K562 (cell line): Measurements from ENCODE around the gene CFP. TPM values are rescaled to one million over a fixed set of nuclear protein-coding genes. Genes with fewer than 3 reads are reported as not detected.

Experiments used
- BHLHE40 ChIP-seq: IDR thresholded peaks from 2 replicates; pipeline ENCODE4 v1.6.1; 2011; ENCODE audit warnings: low read length, improper control_type of control experiment
- CCNT2 ChIP-seq: IDR thresholded peaks from 2 replicates; pipeline ENCODE4 v1.6.1; 2011; ENCODE audit warnings: borderline replicate concordance, low read depth, mild to moderate bottlenecking, moderate library complexity, mixed read lengths, low read length; ENCODE audit not compliant: insufficient read length; ENCODE audit errors: extremely low read depth
- DACH1 ChIP-seq: fragments of 450-650 bp; IDR thresholded peaks from 2 replicates; pipeline ENCODE4 v1.6.1; 2018; ENCODE audit not compliant: partially characterized antibody
- FOXK2 ChIP-seq, 2 experiments: fragments of 450-650 bp; IDR thresholded peaks in 1 of 2; conservative IDR thresholded peaks in 1 of 2; 2 replicates each; pipeline ENCODE4 v1.6.1; 2016; ENCODE audit warnings: low read depth in 2 of 2, mild to moderate bottlenecking in 1 of 2
- HNRNPK ChIP-seq: fragments of 200-400 bp; formaldehyde crosslinking; IDR thresholded peaks from one replicate; pipeline ENCODE4 v1.6.1; 2018; ENCODE audit warnings: mild to moderate bottlenecking, low read depth, low read length; ENCODE audit not compliant: poor library complexity, severe bottlenecking
- JUND ChIP-seq, 2 experiments: IDR thresholded peaks; 2 replicates in 1 of 2; 3 replicates in 1 of 2; pipeline ENCODE4 v1.6.1; 2011; ENCODE audit warnings: borderline replicate concordance in 2 of 2, low read depth in 2 of 2, low read length in 2 of 2, improper control_type of control experiment in 1 of 2, missing biosample characterization in 1 of 2, missing genetic modification characterization in 1 of 2, missing genetic modification reagents in 1 of 2
- PHF20 ChIP-seq: fragments of 450-650 bp; IDR thresholded peaks from 2 replicates; pipeline ENCODE4 v1.6.1; 2018; ENCODE audit not compliant: partially characterized antibody
- POLR2H ChIP-seq: IDR thresholded peaks from 2 replicates; pipeline ENCODE4 v1.6.1; 2016; ENCODE audit warnings: missing genetic modification characterization, low read depth, mild to moderate bottlenecking, control low read depth, missing compliant biosample characterization, moderate library complexity
- RBBP5 ChIP-seq: fragments of 200-600 bp; sonication (generic); IDR thresholded peaks from 2 replicates; pipeline ENCODE4 v1.6.1; 2012; ENCODE audit warnings: borderline replicate concordance, mild to moderate bottlenecking, low read length, control low read depth, inconsistent platforms; ENCODE audit not compliant: insufficient read depth, poor library complexity, severe bottlenecking
- SIN3A ChIP-seq, 2 experiments: fragments of 150-350 bp in 1 of 2; IDR thresholded peaks; 2 replicates each; pipeline ENCODE4 v1.6.1; 2011 to 2016; ENCODE audit warnings: borderline replicate concordance in 2 of 2, low read depth in 2 of 2, low read length in 2 of 2, mild to moderate bottlenecking in 2 of 2, moderate library complexity in 2 of 2; ENCODE audit not compliant: control insufficient read depth in 1 of 2
- SIN3B ChIP-seq: fragments of 450-650 bp; IDR thresholded peaks from 2 replicates; pipeline ENCODE4 v1.6.1; 2017; ENCODE audit warnings: low read depth, mild to moderate bottlenecking, moderate library complexity
- TCF3 ChIP-seq: sonication (generic); formaldehyde crosslinking; IDR thresholded peaks from 2 replicates; pipeline ENCODE4 v1.4.0; 2020; ENCODE audit warnings: mild to moderate bottlenecking, missing genetic modification reagents
- TEAD4 ChIP-seq, 2 experiments: sonication (generic) in 1 of 2; formaldehyde crosslinking in 1 of 2; IDR thresholded peaks; 2 replicates each; pipeline versions ENCODE4 v1.6.1 to v1.8.0; 2012 to 2022; ENCODE audit warnings: borderline replicate concordance in 1 of 2, inconsistent platforms in 1 of 2, low read length in 1 of 2, mild to moderate bottlenecking in 1 of 2, missing genetic modification reagents in 1 of 2
- TGIF2 ChIP-seq: sonication (generic); formaldehyde crosslinking; IDR thresholded peaks from 2 replicates; pipeline ENCODE4 v1.8.1; 2022; ENCODE audit warnings: mild to moderate bottlenecking, missing genetic modification reagents, moderate library complexity
- polyA plus RNA-seq, 8 experiments: library from polyadenylated mRNA; depleted of rRNA in 4 of 8; stranded (reverse) in 5 of 8; unstranded in 3 of 8; fragments of >200 nt; fragmentation: Nextera tagmentation in 2 of 8; fragmentation: Illumina TruSeq in 1 of 8; extraction: Ambion mirVana in 2 of 8; extraction: Trizol in 1 of 8; gene quantifications; 2 replicates each; pipeline versions ENCODE4 v1.2.1 to v1.2.3, GENCODE V29; 2011 to 2014; ENCODE audit warnings: inconsistent platforms in 1 of 8, missing spikeins in 1 of 8
- total RNA-seq, 7 experiments: library from RNA; depleted of rRNA in 6 of 7; stranded (reverse); fragments of >200 nt in 6 of 7; fragmentation: Illumina TruSeq in 2 of 7; extraction: Trizol in 2 of 7; gene quantifications; 2 replicates each; pipeline versions ENCODE4 v1.2.1 to v1.2.3, GENCODE V29; 2011 to 2021; ENCODE audit warnings: low replicate concordance in 1 of 7
- TF ChIP-seq, protein P1 (sequence below): sonication (generic); formaldehyde crosslinking; IDR thresholded peaks from 2 replicates; pipeline ENCODE4 v1.8.0; 2022; ENCODE audit warnings: missing genetic modification reagents, mild to moderate bottlenecking, moderate library complexity, borderline replicate concordance
- TF ChIP-seq, protein P2 (sequence below), 3 experiments: fragments of 200-800 bp in 1 of 3; fragments of 250-450 bp in 1 of 3; fragments of 450-650 bp in 1 of 3; sonication (Bioruptor Pico) in 1 of 3; sonication (Bioruptor generic) in 1 of 3; formaldehyde crosslinking in 1 of 3; IDR thresholded peaks; 2 replicates each; pipeline versions ENCODE4 v1.6.1 to v1.8.0; 2016 to 2022; ENCODE audit warnings: mild to moderate bottlenecking in 2 of 3, missing genetic modification characterization in 2 of 3, missing compliant biosample characterization in 1 of 3, moderate library complexity in 1 of 3
- TF ChIP-seq, protein P3 (sequence below): sonication (generic); formaldehyde crosslinking; IDR thresholded peaks from 2 replicates; pipeline ENCODE4 v1.8.1; 2023; ENCODE audit warnings: mild to moderate bottlenecking, missing genetic modification reagents

Gene CFP
- total and polyA plus RNA-seq, 9 of the 15 experiments (the other 6 are each of a cell fraction or from before 2014, with no cell fraction given): 0.18 to 2.0 (median 0.55) TPM

DNA sequence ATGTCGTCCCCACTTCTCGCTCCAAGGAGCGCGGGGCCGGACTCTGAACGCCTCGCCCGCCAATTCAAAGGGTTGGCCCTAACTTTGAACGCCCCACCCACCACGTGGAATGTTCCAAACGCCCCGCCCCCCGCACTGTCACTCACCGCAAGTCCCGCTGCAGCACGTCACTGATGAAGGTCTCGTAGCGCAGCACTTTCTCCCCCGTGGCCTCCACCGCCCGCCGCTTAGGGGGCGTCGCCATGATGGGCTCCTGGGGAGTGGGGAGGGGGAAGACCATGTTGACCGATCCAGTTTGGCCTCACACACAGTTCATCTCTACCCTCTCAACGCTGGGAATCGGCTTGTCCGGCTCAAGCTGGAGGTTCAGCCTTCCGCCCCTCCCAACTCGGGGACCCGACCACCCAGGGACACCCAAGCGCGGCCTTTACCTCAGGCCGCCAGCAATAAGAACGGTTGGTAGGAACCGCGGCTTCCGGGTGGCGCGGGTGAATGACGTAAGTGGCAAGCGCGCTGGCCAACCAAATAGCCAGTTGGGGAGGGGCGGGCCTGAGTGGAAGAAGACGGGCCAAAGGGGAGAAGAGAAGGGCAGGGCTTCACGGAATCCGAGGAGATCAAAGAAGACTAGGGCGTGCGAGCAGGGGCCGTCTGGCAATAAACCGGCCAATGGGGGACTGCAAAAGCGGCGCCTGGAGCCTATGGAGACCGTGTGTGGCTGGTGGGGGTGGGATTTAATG, 29.1 kb upstream of the CFP start, which contains the start of gene UXT (continued):
- peak; percentile 27 to 47; a peak in 2 of 4 replicates for TF ChIP-seq SIN3A (IDR thresholded peaks at IDR 0.05; ENCODE audit: borderline replicate concordance in 2 of 2, control insufficient read depth in 1 of 2, low read depth in 2 of 2, low read length in 2 of 2)
- peak; percentile 82 to 89; a peak in 3 of 4 replicates for TF ChIP-seq FOXK2 (conservative IDR thresholded peaks at IDR 0.05 in 1 of 2, IDR thresholded peaks at IDR 0.05 in 1 of 2; ENCODE audit: low read depth in 2 of 2)
- peak; percentile 8; the same call in 1 of the 2 replicates for TF ChIP-seq TEAD4 (IDR thresholded peaks at IDR 0.05; ENCODE audit: low read length)
- TF ChIP-seq TEAD4 (CRISPR knock-in tag; IDR thresholded peaks at IDR 0.05; ENCODE audit: borderline replicate concordance): no peak
- TF ChIP-seq DACH1: peak; percentile 5
- TF ChIP-seq, protein P1, sequence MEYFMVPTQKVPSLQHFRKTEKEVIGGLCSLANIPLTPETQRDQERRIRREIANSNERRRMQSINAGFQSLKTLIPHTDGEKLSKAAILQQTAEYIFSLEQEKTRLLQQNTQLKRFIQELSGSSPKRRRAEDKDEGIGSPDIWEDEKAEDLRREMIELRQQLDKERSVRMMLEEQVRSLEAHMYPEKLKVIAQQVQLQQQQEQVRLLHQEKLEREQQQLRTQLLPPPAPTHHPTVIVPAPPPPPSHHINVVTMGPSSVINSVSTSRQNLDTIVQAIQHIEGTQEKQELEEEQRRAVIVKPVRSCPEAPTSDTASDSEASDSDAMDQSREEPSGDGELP (CRISPR knock-in tag): peak; percentile 83
- no peak for TF ChIP-seq HNRNPK
- 0 out of 2 replicates have a peak, but pooled peaks have one; percentile 33 for TF ChIP-seq JUND (IDR thresholded peaks at IDR 0.05; ENCODE audit: borderline replicate concordance, low read depth, low read length)
- no peak; the same call in 1 of the 3 replicates for TF ChIP-seq JUND (tag; IDR thresholded peaks at IDR 0.05; ENCODE audit: borderline replicate concordance, low read depth, low read length)
- TF ChIP-seq, protein P2, sequence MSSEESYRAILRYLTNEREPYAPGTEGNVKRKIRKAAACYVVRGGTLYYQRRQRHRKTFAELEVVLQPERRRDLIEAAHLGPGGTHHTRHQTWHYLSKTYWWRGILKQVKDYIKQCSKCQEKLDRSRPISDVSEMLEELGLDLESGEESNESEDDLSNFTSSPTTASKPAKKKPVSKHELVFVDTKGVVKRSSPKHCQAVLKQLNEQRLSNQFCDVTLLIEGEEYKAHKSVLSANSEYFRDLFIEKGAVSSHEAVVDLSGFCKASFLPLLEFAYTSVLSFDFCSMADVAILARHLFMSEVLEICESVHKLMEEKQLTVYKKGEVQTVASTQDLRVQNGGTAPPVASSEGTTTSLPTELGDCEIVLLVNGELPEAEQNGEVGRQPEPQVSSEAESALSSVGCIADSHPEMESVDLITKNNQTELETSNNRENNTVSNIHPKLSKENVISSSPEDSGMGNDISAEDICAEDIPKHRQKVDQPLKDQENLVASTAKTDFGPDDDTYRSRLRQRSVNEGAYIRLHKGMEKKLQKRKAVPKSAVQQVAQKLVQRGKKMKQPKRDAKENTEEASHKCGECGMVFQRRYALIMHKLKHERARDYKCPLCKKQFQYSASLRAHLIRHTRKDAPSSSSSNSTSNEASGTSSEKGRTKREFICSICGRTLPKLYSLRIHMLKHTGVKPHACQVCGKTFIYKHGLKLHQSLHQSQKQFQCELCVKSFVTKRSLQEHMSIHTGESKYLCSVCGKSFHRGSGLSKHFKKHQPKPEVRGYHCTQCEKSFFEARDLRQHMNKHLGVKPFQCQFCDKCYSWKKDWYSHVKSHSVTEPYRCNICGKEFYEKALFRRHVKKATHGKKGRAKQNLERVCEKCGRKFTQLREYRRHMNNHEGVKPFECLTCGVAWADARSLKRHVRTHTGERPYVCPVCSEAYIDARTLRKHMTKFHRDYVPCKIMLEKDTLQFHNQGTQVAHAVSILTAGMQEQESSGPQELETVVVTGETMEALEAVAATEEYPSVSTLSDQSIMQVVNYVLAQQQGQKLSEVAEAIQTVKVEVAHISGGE (CRISPR knock-in tag; IDR thresholded peaks at IDR 0.05): peak in 1 of 3 experiments; percentile 55; a peak in 1 of 6 replicates
- TF ChIP-seq, protein P3, sequence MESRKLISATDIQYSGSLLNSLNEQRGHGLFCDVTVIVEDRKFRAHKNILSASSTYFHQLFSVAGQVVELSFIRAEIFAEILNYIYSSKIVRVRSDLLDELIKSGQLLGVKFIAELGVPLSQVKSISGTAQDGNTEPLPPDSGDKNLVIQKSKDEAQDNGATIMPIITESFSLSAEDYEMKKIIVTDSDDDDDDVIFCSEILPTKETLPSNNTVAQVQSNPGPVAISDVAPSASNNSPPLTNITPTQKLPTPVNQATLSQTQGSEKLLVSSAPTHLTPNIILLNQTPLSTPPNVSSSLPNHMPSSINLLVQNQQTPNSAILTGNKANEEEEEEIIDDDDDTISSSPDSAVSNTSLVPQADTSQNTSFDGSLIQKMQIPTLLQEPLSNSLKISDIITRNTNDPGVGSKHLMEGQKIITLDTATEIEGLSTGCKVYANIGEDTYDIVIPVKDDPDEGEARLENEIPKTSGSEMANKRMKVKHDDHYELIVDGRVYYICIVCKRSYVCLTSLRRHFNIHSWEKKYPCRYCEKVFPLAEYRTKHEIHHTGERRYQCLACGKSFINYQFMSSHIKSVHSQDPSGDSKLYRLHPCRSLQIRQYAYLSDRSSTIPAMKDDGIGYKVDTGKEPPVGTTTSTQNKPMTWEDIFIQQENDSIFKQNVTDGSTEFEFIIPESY (CRISPR knock-in tag): peak; percentile 54
- TF ChIP-seq POLR2H (tag): peak; percentile 75
- TF ChIP-seq PHF20: peak; percentile 96
- peak; percentile 87 for TF ChIP-seq SIN3B
- TF ChIP-seq CCNT2: peak; percentile 18
- TF ChIP-seq BHLHE40: 0 out of 2 replicates have a peak, but pooled peaks have one; percentile 14
- TF ChIP-seq TCF3: 0 out of 2 replicates have a peak, but pooled peaks have one; percentile 1
- TF ChIP-seq RBBP5: peak; percentile 70
- TF ChIP-seq TGIF2 (CRISPR knock-in tag): peak; percentile 18; the same call in 1 of the 2 replicates
